OCI-LY3 (cell line): ENCODE measurements around the gene TUG1.

Source experiments
- H2AFZ ChIP-seq: fragments of 200-600, 300-600 bp; shearing (Covaris generic); 2 replicates; pipeline ENCODE4 v1.6.0; 2014; ENCODE audit warnings: antibody characterized with exemption, low read depth, low read length
- H3K27ac ChIP-seq: fragments of 200-600, 300-600 bp; sonication (generic); 2 replicates; pipeline ENCODE4 v1.5.1; 2014; ENCODE audit warnings: mild to moderate bottlenecking, low read length, moderate library complexity, mixed read lengths
- H3K27me3 ChIP-seq: fragments of 200-600, 300-600 bp; sonication (generic); 2 replicates; pipeline ENCODE4 v1.6.1; 2014; ENCODE audit warnings: low read depth, low read length, mixed read lengths
- H3K36me3 ChIP-seq: fragments of 200-600, 300-600 bp; sonication (generic); replicated peaks from 2 replicates; pipeline ENCODE3; 2014; ENCODE audit warnings: low read depth, low read length, mixed read lengths
- H3K4me1 ChIP-seq: fragments of 300-600, 200-600 bp; sonication (generic); 2 replicates; pipeline ENCODE4 v1.6.1; 2014; ENCODE audit warnings: low read length, mixed read lengths
- H3K4me2 ChIP-seq: fragments of 200-600, 300-600 bp; sonication (generic); 2 replicates; pipeline ENCODE4 v1.6.1; 2014; ENCODE audit warnings: low read length, mixed read lengths
- H3K4me3 ChIP-seq: fragments of 300-600, 200-600 bp; sonication (generic); 2 replicates; pipeline ENCODE4 v1.5.1; 2014; ENCODE audit warnings: antibody characterized with exemption, mild to moderate bottlenecking, low read length, moderate library complexity
- H3K79me2 ChIP-seq: fragments of 300-600, 200-600 bp; shearing (Covaris generic); 2 replicates; pipeline ENCODE4 v1.6.1; 2014; ENCODE audit warnings: mild to moderate bottlenecking, low read length, mixed read lengths
- H3K9ac ChIP-seq: fragments of 300-600, 200-600 bp; shearing (Covaris generic); 2 replicates; pipeline ENCODE4 v1.6.0; 2014; ENCODE audit warnings: mild to moderate bottlenecking, low read length, moderate library complexity
- H3K9me3 ChIP-seq: fragments of 200-600, 300-600 bp; shearing (Covaris generic); 2 replicates; pipeline ENCODE4 v1.6.1; 2014; ENCODE audit warnings: low read length, mixed read lengths; ENCODE audit not compliant: insufficient read depth
- H4K20me1 ChIP-seq: fragments of 200-600, 300-600 bp; sonication (generic); 2 replicates; pipeline ENCODE4 v1.6.1; 2016; ENCODE audit warnings: low read length, mixed read lengths; ENCODE audit not compliant: insufficient read depth
- CTCF ChIP-seq: fragments of 200-600, 300-600 bp; sonication (generic); IDR thresholded peaks from 2 replicates; pipeline ENCODE4 v1.5.1; 2014; ENCODE audit warnings: antibody characterized with exemption, low read length, low read depth
- EZH2phosphoT487 ChIP-seq: fragments of 200-600 bp; shearing (Covaris generic); IDR thresholded peaks from 2 replicates; pipeline ENCODE4 v1.6.1; 2018; ENCODE audit warnings: antibody characterized with exemption, mixed run types, low read depth

Gene TUG1

GRCh38 chr22:30949934-30950660 is 19.0 kb upstream of the TUG1 start:
- H3K36me3 ChIP-seq = peaks cover 53% of the 10 kb centered on the region
- H3K79me2 ChIP-seq = no peaks in the 10 kb centered on the region
- TF ChIP-seq EZH2phosphoT487 = no peak
- TF ChIP-seq CTCF = peak; percentile 10; the same call in 1 of the 2 replicates
- H2AFZ ChIP-seq = no peak overlapping the region
- no peaks in the 10 kb centered on the region for H3K27me3 ChIP-seq
- H3K27ac ChIP-seq = no peak overlapping the region
- H3K9ac ChIP-seq = no peak overlapping the region
- H3K4me2 ChIP-seq = no peak overlapping the region
- H3K4me3 ChIP-seq = no peak overlapping the region
- no peaks in the 10 kb centered on the region for H4K20me1 ChIP-seq
- H3K4me1 ChIP-seq = peaks cover 10% of the 10 kb centered on the region; the same call in 1 of the 2 replicates
- H3K9me3 ChIP-seq = no peaks in the 10 kb centered on the region

DNA sequence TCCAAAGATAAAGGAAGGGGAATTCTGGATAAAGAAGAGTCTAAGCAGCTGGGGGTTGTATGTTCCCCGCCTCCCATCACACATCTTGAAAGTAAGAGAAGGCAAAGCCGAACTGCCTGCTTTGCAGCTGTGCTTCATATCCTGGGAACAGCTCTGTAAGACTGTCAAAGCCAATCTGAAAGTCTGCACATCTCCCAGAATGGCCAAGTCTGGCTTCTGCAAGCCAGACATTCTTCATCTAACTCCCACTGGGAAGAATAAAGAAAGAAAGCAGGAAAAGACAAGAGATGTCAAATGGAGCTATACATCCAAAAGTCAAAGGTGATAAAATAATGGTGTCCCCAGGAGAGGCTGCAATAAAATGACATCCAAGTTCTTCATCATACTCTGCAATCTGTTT is 15.9 kb upstream of the TUG1 start:
- TF ChIP-seq CTCF (no peak), EZH2phosphoT487 (no peak)
- Histone ChIP-seq H3K36me3 (peaks cover 37% of the 10 kb centered on the region), H3K9me3 (no peaks in the 10 kb centered on the region), H3K79me2 (no peaks in the 10 kb centered on the region), H3K27me3 (no peaks in the 10 kb centered on the region), H3K4me3 (no peak overlapping the region), H3K4me2 (no peak overlapping the region), H2AFZ (no peak overlapping the region), H3K27ac (no peak overlapping the region), H3K9ac (no peak overlapping the region), H4K20me1 (no peaks in the 10 kb centered on the region), H3K4me1 (peaks cover 7% of the 10 kb centered on the region; the same call in 1 of the 2 replicates)

DNA sequence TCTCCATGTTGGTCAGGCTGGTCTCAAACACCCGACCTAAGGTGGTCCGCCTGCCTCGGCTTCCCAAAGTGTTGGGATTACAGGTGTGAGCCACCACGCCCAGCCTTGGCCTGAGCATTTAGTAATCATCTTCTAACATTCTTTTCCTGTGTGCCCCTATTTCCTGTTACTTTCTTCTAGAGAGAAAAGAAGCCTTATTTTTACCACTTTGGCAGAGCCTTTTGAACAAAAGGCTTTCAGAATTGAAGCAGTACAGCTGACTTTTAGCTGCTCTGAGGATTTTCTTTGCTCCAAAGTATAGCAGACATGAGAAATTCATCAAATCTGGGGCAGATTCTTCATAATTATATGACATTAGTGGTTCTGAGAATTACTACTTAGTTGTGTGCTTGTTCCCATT is 13.9 kb upstream of the TUG1 start:
- peaks cover 19% of the 10 kb centered on the region for H3K36me3 ChIP-seq
- TF ChIP-seq CTCF (no peak), EZH2phosphoT487 (no peak)
- H3K4me2 ChIP-seq = no peak overlapping the region
- no peak overlapping the region for H3K4me3 ChIP-seq
- no peaks in the 10 kb centered on the region for H3K4me1 ChIP-seq
- H3K9ac ChIP-seq = no peak overlapping the region
- H3K9me3 ChIP-seq = no peaks in the 10 kb centered on the region
- no peak overlapping the region for H2AFZ ChIP-seq
- 0 out of 2 replicates have a peak, but pooled peaks cover 5% of the 10 kb centered on the region for H3K79me2 ChIP-seq
- no peaks in the 10 kb centered on the region for H4K20me1 ChIP-seq
- H3K27me3 ChIP-seq = no peaks in the 10 kb centered on the region
- H3K27ac ChIP-seq = no peak overlapping the region

- no peak for TF ChIP-seq EZH2phosphoT487
- TF ChIP-seq CTCF = no peak
- Histone ChIP-seq H2AFZ (no peak overlapping the region), H3K79me2 (peaks cover 69% of the 10 kb centered on the region), H3K4me3 (no peak overlapping the region), H3K36me3 (peaks cover 29% of the 10 kb centered on the region), H3K9me3 (0 out of 2 replicates have a peak, but pooled peaks cover 5% of the 10 kb centered on the region), H3K4me1 (peaks cover 8% of the 10 kb centered on the region), H3K4me2 (no peak overlapping the region), H3K9ac (no peak overlapping the region), H3K27ac (no peak overlapping the region), H4K20me1 (peaks cover under 1% of the 10 kb centered on the region; the same call in 1 of the 2 replicates), H3K27me3 (no peaks in the 10 kb centered on the region)
Observed at GRCh38 chr22:30964858-30965257, 4.2 kb upstream of the TUG1 start.
